ENCODE measurements around the gene TRNP1.

TRNP1 gene

GRCh38 chr1:27003745-27004470 is 10.4 kb downstream of the TRNP1 start:
- DNase-seq, result no peak

GRCh38 chr1:27004471-27005165 is 11.1 kb downstream of the TRNP1 start:
- no peak for DNase-seq

DNA sequence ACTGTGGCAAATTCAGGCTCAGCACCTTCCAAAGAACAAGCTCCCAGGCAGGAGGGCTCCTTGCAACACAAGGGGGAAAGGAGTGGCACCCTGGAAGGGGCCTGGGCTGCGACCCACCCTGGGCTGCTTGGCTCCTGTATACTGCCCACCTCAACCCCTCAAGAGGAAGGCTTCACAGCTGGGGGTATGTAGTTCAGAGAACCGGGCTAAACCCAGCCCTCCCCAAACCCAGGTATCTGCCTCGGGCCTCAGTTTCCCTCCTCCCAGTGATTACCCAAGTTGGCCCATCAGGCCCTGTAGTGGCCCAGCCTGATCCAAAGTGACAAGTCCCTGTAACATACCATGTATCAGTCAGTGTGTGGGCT is 11.7 kb downstream of the TRNP1 start:
- DNase-seq, result no peak

GRCh38 chr1:27005648-27006496 is 12.4 kb downstream of the TRNP1 start:
- DNase-seq, result no peak

- DNase-seq, result no peak
These were observed 13.2 kb downstream of the TRNP1 start for GRCh38 chr1:27006683-27007082.

- DNase-seq, result no peak
These were observed 14.6 kb downstream of the TRNP1 start for GRCh38 chr1:27007909-27008582.

GRCh38 chr1:27009601-27010197 is 16.2 kb downstream of the TRNP1 start:
- DNase-seq, result no peak

GRCh38 chr1:27010226-27010994 is 16.9 kb downstream of the TRNP1 start:
- DNase-seq, result no peak

DNA sequence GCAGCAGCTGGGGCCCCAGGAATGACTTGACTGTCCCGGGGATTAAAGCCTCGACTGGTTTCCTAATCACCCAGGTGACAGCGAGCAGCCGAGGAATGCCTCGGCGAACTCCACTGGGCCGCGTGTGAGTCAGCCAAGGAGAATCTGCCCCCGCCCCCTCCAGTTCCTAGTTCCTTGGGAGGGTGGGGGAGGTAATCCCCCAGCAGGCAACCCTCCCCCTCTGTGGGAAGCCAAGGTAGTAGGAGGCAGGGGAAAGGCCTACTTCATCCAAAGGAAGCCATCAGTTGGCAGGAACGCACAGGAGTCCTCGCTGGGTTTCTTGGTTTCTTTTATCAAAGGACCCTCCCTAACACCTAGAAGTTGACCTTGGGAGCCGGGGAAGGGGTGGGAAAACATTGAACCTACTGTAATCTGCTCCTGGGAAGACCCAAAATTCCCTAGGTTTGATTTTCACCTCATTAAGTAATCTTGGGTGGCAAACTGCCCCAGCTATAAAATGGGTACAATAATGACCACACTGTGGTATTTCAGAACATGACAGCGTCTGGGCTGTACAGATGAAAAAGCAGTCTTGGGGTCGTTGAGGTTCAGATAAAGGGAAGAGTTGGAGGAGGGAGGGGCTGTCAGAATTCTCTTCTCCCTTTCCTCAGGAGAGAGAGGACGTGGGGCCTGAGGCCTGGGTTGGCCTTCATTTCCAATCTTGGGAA is 17.7 kb downstream of the TRNP1 start:
- DNase-seq, result no peak

GRCh38 chr1:27011976-27012563 is 18.6 kb downstream of the TRNP1 start:
- no peak for DNase-seq

DNA sequence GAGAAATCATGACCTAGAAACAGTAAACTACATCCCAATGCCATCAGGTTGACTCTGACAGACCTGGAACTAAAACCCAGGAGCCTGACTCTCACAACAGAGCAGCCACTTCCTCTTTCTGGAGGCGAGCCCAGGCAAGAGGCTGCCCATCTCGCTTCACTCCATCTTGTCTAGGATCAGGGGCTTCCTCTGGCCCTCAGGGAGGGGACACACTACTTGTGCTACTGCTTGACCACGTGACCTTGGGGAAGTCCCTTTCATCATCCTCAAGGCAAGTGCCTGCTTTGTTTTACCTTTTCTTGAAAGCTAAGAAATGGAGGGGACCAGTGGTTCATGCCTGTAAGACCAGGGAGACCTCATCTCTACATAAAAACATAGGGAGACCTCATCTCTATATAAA is 21.8 kb downstream of the TRNP1 start:
- peak; percentile 51 to 59 for DNase-seq

DNA sequence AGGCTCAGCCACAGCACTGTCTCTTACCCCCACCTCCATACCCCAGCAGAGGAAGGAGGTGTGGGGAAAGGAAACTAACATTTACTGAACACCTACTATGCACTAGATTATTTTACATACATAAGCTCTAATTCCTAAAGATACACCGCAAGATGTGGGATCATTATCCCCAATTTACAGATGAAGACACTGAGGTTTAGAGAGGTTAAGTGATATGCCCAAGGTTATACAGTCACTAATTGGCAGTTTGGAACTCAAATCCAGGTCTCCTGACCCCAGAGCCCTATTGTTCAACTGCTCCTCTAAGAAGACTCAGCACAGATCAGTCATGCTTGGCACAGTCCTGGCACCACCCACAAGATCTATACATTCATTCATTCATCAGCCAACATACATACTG is 22.9 kb downstream of the TRNP1 start:
- no peak for DNase-seq

GRCh38 chr1:27017207-27017606 is 23.7 kb downstream of the TRNP1 start:
- no peak for DNase-seq

GRCh38 chr1:27018316-27018715 is 24.8 kb downstream of the TRNP1 start:
- no peak for DNase-seq

DNA sequence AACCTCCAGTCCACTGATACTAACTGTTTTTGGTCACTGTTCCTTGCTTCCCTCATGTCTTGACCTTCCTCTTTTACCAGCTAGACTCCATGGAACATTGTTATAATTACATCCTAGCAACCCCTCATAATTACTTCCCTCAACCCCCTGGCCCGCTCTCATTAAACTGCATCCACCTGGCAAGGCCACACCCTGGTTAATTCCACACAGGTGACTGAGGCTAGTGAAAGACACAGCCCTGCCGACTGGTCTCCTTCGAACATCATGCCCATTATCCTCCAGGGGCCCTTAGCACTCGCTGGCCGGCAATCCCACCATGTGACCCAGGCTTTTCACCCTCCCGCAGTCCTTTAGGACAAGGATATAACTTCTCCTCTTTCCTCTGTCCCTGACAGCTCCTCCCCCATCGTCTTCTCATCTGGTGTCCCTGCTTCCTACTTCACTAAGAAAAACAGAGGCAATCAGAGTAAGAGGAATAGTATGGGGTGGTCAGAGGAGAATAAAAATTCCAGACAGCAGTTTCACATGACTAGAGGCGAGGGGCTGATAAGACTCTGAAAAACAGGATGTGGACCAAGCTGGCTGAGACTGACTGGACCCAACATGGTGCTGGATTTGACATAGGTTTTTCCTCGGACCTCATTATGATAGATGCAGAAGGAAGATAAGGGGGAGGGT is 28.0 kb downstream of the TRNP1 start:
- DNase-seq, result no peak

DNA sequence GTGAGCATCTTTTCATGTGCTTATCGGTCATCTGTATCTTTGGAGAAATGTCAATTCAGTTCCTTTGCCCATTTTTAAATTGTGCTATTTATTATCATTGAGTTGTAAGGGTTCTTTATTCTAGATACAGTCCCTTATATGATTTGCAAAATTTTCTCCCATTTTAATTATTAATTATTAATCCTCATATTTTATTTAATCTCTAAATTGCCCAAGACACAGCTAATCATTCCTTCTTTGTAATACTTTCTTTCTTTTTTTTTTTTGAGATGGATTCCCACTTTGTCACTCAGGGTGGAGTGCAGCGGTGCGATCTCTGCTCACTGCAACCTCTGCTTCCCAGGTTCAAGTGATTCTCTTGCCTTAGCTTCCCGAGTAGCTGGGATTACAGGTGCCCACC is 32.2 kb downstream of the TRNP1 start:
- no peak for DNase-seq

DNA sequence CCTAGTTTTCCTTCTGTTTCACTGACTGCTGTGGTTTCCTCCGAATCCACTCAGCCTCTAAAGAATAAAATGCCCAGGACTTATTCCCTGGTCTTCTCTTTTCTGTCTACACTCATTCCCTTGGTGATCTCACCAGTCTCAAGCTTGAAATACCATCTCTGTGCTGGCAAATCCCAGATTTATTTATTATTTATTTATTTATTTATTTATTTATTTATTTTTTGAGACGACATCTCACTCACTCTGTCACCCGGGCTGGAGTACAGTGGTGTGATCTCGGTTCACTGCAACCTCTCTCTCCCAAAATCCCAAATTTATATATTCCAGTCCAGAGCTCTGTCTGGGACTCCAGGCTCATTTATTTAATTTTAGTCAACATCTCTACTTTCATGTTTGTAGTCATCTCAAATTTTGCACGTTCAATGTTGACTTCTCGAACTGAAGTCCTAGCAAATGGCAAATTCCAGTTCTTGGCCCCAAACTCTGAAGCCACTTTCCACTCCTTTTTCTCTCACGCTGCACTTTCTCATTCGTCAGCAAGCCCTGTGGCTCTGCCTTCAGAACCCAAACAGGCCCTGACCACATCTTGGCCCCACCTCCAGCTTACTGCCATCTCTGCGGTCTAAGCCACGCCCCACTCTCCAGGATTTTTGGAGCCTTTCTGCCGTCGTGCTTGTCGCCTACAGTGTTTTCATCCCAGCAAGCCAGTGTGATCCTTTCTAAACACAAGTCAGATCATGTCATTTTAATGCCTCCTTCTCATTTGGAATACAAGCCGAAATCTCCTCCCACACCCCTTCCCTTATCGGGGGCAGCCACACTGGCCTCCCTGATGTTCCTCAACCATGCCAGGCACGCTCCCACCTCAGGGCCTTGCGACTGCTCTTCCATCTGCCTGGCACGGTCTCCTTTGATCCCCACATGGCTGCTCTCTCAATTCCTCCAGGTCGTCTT is 33.4 kb downstream of the TRNP1 start:
- DNase-seq, result no peak

DNA sequence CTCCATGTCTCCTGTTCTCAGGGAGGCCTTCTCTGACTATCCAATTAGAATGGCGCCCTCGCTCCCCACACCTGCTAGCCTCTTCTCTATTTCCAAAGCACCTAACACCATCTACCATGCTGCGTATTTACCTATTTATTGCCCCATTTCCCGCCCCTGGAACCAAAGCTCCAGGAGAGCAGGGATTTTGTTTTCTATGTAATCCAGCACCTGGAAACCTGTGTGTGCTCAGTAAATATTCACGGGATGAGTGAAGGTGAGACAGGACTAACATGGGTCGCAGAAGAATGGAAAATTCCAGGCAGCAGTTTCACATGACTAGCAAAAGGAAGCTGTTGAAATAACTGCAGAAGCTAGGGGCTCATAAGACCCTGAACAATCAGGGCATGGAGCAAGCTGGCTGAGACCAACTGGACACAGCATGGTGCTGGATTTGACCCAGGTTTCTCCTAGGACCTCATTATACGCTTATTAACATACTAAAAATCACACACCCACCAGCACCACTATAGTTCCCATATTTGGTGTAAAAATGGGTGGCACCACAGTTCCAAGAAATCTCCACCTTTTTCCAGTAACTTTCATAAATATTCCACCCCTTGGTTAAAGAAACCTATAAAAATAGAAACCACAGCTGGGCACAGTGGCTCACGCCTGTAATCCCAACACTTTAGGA is 34.2 kb downstream of the TRNP1 start:
- no peak for DNase-seq

DNA sequence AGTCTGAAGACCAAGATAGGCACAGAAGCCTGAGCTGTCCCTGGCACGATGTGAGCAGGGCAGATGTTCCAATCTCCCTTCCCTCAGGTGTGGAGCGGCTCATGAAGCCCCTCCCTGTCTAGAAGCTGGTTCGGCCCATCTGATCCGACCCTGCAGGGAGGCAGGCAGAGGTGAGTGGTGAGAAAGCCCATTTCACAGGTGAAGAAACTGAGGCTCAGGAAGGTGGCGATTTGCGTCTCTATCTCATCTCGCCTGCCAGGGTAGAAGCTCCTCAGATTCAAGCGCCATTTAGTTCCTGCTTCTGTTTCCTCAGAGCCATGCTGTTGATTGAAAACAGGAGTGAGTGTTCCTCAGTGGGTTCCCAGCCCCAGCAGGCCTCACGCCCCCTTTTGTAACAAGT is 36.0 kb downstream of the TRNP1 start:
- no peak for DNase-seq
